NCI-H69 (cell line): ENCODE results near the gene AIF1.

Experiments used
- DNase-seq: peaks from one replicate; lab custom pipeline; 2025; lab: John Stamatoyannopoulos, UW

AIF1 gene

GRCh38 chr6:31620586-31621319 is 5.7 kb downstream of the AIF1 start, which contains the start of gene PRRC2A:
Gene PRRC2A (plus strand): TSS chr6:31620715. CDS start chr6:31622790, 2,075 bp downstream.
- peak; percentile 93 for DNase-seq

GRCh38 chr6:31621320-31621939 is 6.4 kb downstream of the AIF1 start:
- DNase-seq, result no peak

GRCh38 chr6:31621991-31622390 is 7.0 kb downstream of the AIF1 start:
- DNase-seq, result peak; percentile 32

GRCh38 chr6:31622684-31623091 is 7.7 kb downstream of the AIF1 start:
- no peak for DNase-seq

GRCh38 chr6:31624070-31624469 is 9.0 kb downstream of the AIF1 start:
- DNase-seq, result no peak

GRCh38 chr6:31626952-31627351 is 11.9 kb downstream of the AIF1 start:
- no peak for DNase-seq

- no peak for DNase-seq
These were observed 12.8 kb downstream of the AIF1 start for GRCh38 chr6:31627690-31628287.

GRCh38 chr6:31629014-31629413 is 14.0 kb downstream of the AIF1 start:
- no peak for DNase-seq

GRCh38 chr6:31630177-31630934 is 15.3 kb downstream of the AIF1 start:
- no peak for DNase-seq

GRCh38 chr6:31631209-31631608 is 16.2 kb downstream of the AIF1 start:
- DNase-seq, result no peak

GRCh38 chr6:31631681-31632278 is 16.7 kb downstream of the AIF1 start:
- no peak for DNase-seq

- no peak for DNase-seq
These were observed 17.4 kb downstream of the AIF1 start for GRCh38 chr6:31632279-31632946.

GRCh38 chr6:31633447-31633846 is 18.4 kb downstream of the AIF1 start:
- no peak for DNase-seq

- DNase-seq, result no peak
These were observed 19.1 kb downstream of the AIF1 start for GRCh38 chr6:31634131-31634530.

GRCh38 chr6:31634969-31635575 is 20.0 kb downstream of the AIF1 start:
- no peak for DNase-seq

GRCh38 chr6:31636698-31637596 is 21.9 kb downstream of the AIF1 start:
- no peak for DNase-seq

- DNase-seq, result no peak
These were observed 24.0 kb downstream of the AIF1 start for GRCh38 chr6:31639043-31639442.

GRCh38 chr6:31639449-31639861 is 24.4 kb downstream of the AIF1 start:
- no peak for DNase-seq

- DNase-seq, result no peak
These were observed 25.6 kb downstream of the AIF1 start for GRCh38 chr6:31640612-31641011.

GRCh38 chr6:31641370-31641769 is 26.3 kb downstream of the AIF1 start:
- DNase-seq, result no peak
